Gastroesophageal sphincter (tissue), 3 donors: ENCODE data around the gene NEDD1.

ENCODE experiments used
- CTCF ChIP-seq, 4 experiments: fragments of 200-600 bp in 2 of 4; fragments of 450-650 bp in 2 of 4; sonication (generic) in 1 of 4; IDR thresholded peaks; one replicate each; pipeline ENCODE4 v1.5.1; 2017 to 2019; ENCODE audit warnings: antibody characterized with exemption in 4 of 4, mild to moderate bottlenecking in 2 of 4, moderate library complexity in 2 of 4
- POLR2A ChIP-seq, 2 donors: fragments of 450-650 bp; IDR thresholded peaks; one replicate each; pipeline ENCODE4 v1.6.1; 2017; ENCODE audit warnings: antibody characterized with exemption in 2 of 2, mild to moderate bottlenecking in 2 of 2, moderate library complexity in 1 of 2
- POLR2AphosphoS5 ChIP-seq: sonication (generic); formaldehyde crosslinking; IDR thresholded peaks from one replicate; pipeline ENCODE4 v1.6.1; 2017; ENCODE audit warnings: antibody characterized with exemption

- TF ChIP-seq CTCF (IDR thresholded peaks at IDR 0.05): no peak
- TF ChIP-seq POLR2A (IDR thresholded peaks at IDR 0.05): no peak
- no peak for TF ChIP-seq POLR2AphosphoS5
Observed at GRCh38 chr12:96907671-96908422, 790 bp downstream of the NEDD1 start.
